ENCODE measurements around the gene IQSEC3.

Gene IQSEC3

GRCh38 chr12:106118-106591, 39.6 kb downstream of the IQSEC3 start:
- Histone ChIP-seq H3K4me3 (ENCODE audit: low read length, poor library complexity, severe bottlenecking) (no peak overlapping the region), H3K9me2 (replicated peaks; ENCODE audit: low read depth, low read length) (no peaks in the 10 kb centered on the region), H3K36me3 (ENCODE audit: insufficient read depth, low read length) (no peaks in the 10 kb centered on the region), H3F3A (ENCODE audit: low read depth) (0 out of 2 replicates have a peak, but pooled peaks cover 3% of the 10 kb centered on the region), H3K9ac (ENCODE audit: low read depth, low read length, poor library complexity, severe bottlenecking) (no peak overlapping the region), H3K79me2 (ENCODE audit: insufficient read depth, low read length) (no peaks in the 10 kb centered on the region), H3K27me3 (ENCODE audit: insufficient read depth, low read length, poor library complexity, severe bottlenecking) (no peaks in the 10 kb centered on the region), H3K4me1 (ENCODE audit: insufficient read depth, low read length, poor library complexity, severe bottlenecking) (peaks cover 67% of the 10 kb centered on the region), H3K9me3 (ENCODE audit: insufficient read depth, low read depth, low read length) (no peaks in the 10 kb centered on the region), H4K20me1 (ENCODE audit: insufficient read depth, low read length, poor library complexity, severe bottlenecking) (no peaks in the 10 kb centered on the region), H2AFZ (ENCODE audit: low read length) (no peak overlapping the region), H3K4me2 (ENCODE audit: low read depth, low read length, poor library complexity, severe bottlenecking) (peak overlapping the region; percentile 15)
- no peak for TF ChIP-seq EZH2phosphoT487 (IDR thresholded peaks at IDR 0.05; ENCODE audit: borderline replicate concordance)
- TF ChIP-seq CTCF (conservative IDR thresholded peaks at IDR 0.05; ENCODE audit: low read length) = no peak; the same call in 1 of the 2 replicates

DNA sequence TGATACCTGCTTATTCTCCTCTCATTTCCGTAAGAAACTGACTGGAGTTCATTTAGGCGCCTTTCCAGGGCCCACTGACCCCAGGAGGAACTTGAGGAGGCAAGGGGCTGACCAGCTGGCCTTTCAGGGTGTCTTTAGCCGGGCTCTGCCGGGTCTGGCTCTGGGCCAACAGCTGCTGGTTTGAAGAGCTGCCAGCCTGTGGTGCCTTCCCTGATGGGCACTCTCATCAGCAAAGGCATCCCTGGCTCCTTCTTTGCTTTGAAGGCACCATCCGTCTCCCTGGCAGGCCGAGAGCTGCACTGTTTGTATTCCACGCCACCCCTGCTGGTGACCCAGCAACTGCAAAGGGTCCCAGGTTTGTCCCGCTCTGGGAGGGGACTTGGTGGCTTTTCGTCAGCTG, 42.0 kb downstream of the IQSEC3 start:
- Histone ChIP-seq H3K79me2 (ENCODE audit: insufficient read depth, low read length) (no peaks in the 10 kb centered on the region), H4K20me1 (ENCODE audit: insufficient read depth, low read length, poor library complexity, severe bottlenecking) (no peaks in the 10 kb centered on the region), H3K9ac (ENCODE audit: low read depth, low read length, poor library complexity, severe bottlenecking) (peak overlapping the region; percentile 70), H3K4me2 (ENCODE audit: low read depth, low read length, poor library complexity, severe bottlenecking) (peak overlapping the region; percentile 63), H3K4me3 (ENCODE audit: low read length, poor library complexity, severe bottlenecking) (peak overlapping the region; percentile 57), H3F3A (ENCODE audit: low read depth) (peaks cover 4% of the 10 kb centered on the region; the same call in 1 of the 2 replicates), H3K4me1 (ENCODE audit: insufficient read depth, low read length, poor library complexity, severe bottlenecking) (peaks cover 79% of the 10 kb centered on the region), H3K9me2 (replicated peaks; ENCODE audit: low read depth, low read length) (no peaks in the 10 kb centered on the region), H3K36me3 (ENCODE audit: insufficient read depth, low read length) (no peaks in the 10 kb centered on the region), H3K9me3 (ENCODE audit: insufficient read depth, low read depth, low read length) (no peaks in the 10 kb centered on the region), H2AFZ (ENCODE audit: low read length) (no peak overlapping the region), H3K27me3 (ENCODE audit: insufficient read depth, low read length, poor library complexity, severe bottlenecking) (no peaks in the 10 kb centered on the region)
- TF ChIP-seq EZH2phosphoT487 (IDR thresholded peaks at IDR 0.05; ENCODE audit: borderline replicate concordance) (no peak), CTCF (conservative IDR thresholded peaks at IDR 0.05; ENCODE audit: low read length) (no peak)

DNA sequence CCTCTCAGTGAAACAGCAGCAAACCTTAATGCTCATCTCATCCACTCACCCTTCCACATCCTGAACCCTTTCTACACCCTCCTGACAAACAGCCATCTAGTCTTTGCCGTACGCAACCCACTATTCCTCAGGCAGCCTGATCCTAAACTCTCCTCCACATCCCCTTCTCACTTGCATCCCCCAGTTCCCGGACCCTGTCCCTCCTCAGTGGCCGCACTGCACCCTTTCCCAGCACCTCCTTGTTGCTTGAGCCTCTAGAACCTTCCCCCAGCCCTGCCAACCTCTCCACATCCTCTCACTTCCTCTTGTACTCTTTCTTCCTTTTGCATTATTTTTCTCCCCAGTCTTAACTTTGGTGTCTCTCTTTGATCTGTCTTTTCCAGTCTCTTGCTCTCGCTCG, 42.9 kb downstream of the IQSEC3 start:
- Histone ChIP-seq H3K9me3 (ENCODE audit: insufficient read depth, low read depth, low read length) (no peaks in the 10 kb centered on the region), H2AFZ (ENCODE audit: low read length) (peak overlapping the region; percentile 19)

More for the DNA sequence above, 42.9 kb downstream of the IQSEC3 start:
- H3K79me2 ChIP-seq (ENCODE audit: insufficient read depth, low read length) = no peaks in the 10 kb centered on the region
- peaks cover 4% of the 10 kb centered on the region; the same call in 1 of the 2 replicates for H3F3A ChIP-seq (ENCODE audit: low read depth)
- peaks cover 80% of the 10 kb centered on the region for H3K4me1 ChIP-seq (ENCODE audit: insufficient read depth, low read length, poor library complexity, severe bottlenecking)
- H3K27me3 ChIP-seq (ENCODE audit: insufficient read depth, low read length, poor library complexity, severe bottlenecking) = no peaks in the 10 kb centered on the region
- no peaks in the 10 kb centered on the region for H4K20me1 ChIP-seq (ENCODE audit: insufficient read depth, low read length, poor library complexity, severe bottlenecking)
- H3K36me3 ChIP-seq (ENCODE audit: insufficient read depth, low read length) = no peaks in the 10 kb centered on the region
- H3K4me3 ChIP-seq (ENCODE audit: low read length, poor library complexity, severe bottlenecking) = peak overlapping the region; percentile 57
- no peaks in the 10 kb centered on the region for H3K9me2 ChIP-seq (replicated peaks; ENCODE audit: low read depth, low read length)
- H3K9ac ChIP-seq (ENCODE audit: low read depth, low read length, poor library complexity, severe bottlenecking) = peak overlapping the region; percentile 70
- H3K4me2 ChIP-seq (ENCODE audit: low read depth, low read length, poor library complexity, severe bottlenecking) = peak overlapping the region; percentile 63
- TF ChIP-seq CTCF (conservative IDR thresholded peaks at IDR 0.05; ENCODE audit: low read length) (no peak), EZH2phosphoT487 (IDR thresholded peaks at IDR 0.05; ENCODE audit: borderline replicate concordance) (no peak)

Measured in Loucy (cell line).